Mesendoderm (in vitro differentiated cells): ENCODE measurements around the gene GNS.

Experiments
- DNase-seq: peaks from one replicate; pipeline ENCODE4 v3.0.0; 2013
- H2AK5ac ChIP-seq: 2 replicates; pipeline ENCODE4 v1.6.1; 2013; ENCODE audit warnings: low read length, inconsistent platforms
- H2BK120ac ChIP-seq: 2 replicates; pipeline ENCODE4 v1.6.1; 2013; ENCODE audit warnings: low read depth, mild to moderate bottlenecking, low read length, moderate library complexity, mixed read lengths
- H2BK15ac ChIP-seq: replicated peaks from 2 replicates; pipeline ENCODE4 v1.6.1; 2013; ENCODE audit warnings: low read depth, mild to moderate bottlenecking, moderate library complexity
- H2BK5ac ChIP-seq: 2 replicates; pipeline ENCODE4 v1.6.1; 2013; ENCODE audit warnings: low read length, inconsistent platforms
- H3K18ac ChIP-seq: 2 replicates; pipeline ENCODE4 v1.6.1; 2013; ENCODE audit warnings: mild to moderate bottlenecking, low read length, mixed read lengths
- H3K23ac ChIP-seq: one replicate; pipeline ENCODE4 v1.6.1; 2013; ENCODE audit warnings: low read length
- H3K27ac ChIP-seq: 2 replicates; pipeline ENCODE4 v1.5.1; 2013; ENCODE audit warnings: low read depth, mild to moderate bottlenecking, inconsistent platforms, low read length, moderate library complexity
- H3K27me3 ChIP-seq: 2 replicates; pipeline ENCODE4 v1.6.1; 2013; ENCODE audit warnings: low read length, control low read depth, mild to moderate bottlenecking, inconsistent platforms; ENCODE audit not compliant: insufficient read depth, poor library complexity
- H3K36me3 ChIP-seq: 2 replicates; pipeline ENCODE4 v1.6.1; 2013; ENCODE audit warnings: low read length, inconsistent platforms; ENCODE audit not compliant: control insufficient read depth, insufficient read depth
- H3K4ac ChIP-seq: one replicate; pipeline ENCODE4 v1.6.1; 2013; ENCODE audit warnings: low read depth, mild to moderate bottlenecking, low read length, moderate library complexity
- H3K4me1 ChIP-seq: 2 replicates; pipeline ENCODE4 v1.6.1; 2013; ENCODE audit warnings: low read depth, low read length, inconsistent platforms; ENCODE audit not compliant: control insufficient read depth
- H3K4me2 ChIP-seq: 2 replicates; pipeline ENCODE4 v1.6.1; 2013; ENCODE audit warnings: low read length
- H3K4me3 ChIP-seq: 2 replicates; pipeline ENCODE4 v1.5.1; 2013; ENCODE audit warnings: mild to moderate bottlenecking, low read length
- H3K56ac ChIP-seq: one replicate; pipeline ENCODE4 v1.6.1; 2013; ENCODE audit warnings: low read length
- H3K79me1 ChIP-seq: 2 replicates; pipeline ENCODE4 v1.6.1; 2013; ENCODE audit warnings: low read length, inconsistent platforms
- H3K79me2 ChIP-seq: 2 replicates; pipeline ENCODE4 v1.6.1; 2013; ENCODE audit warnings: mild to moderate bottlenecking, low read length; ENCODE audit not compliant: control insufficient read depth, insufficient read depth
- H3K9ac ChIP-seq: 2 replicates; pipeline ENCODE4 v1.6.1; 2013; ENCODE audit warnings: low read length, inconsistent platforms
- H4K5ac ChIP-seq: one replicate; pipeline ENCODE4 v1.6.1; 2013; ENCODE audit warnings: low read length
- H4K8ac ChIP-seq: one replicate; pipeline ENCODE4 v1.6.1; 2013; ENCODE audit warnings: low read depth, mild to moderate bottlenecking, control low read depth, low read length, moderate library complexity
- WGBS: extraction: QIAGEN DNeasy Blood & Tissue Kit; methylation state at CpG from one replicate; pipeline ENCODE4 v1.1.7; 2013; ENCODE audit warnings: low lambda C conversion rate, missing lambda C conversion rate; ENCODE audit not compliant: insufficient coverage; ENCODE audit errors: extremely low coverage; 5-methylcytosine and 5-hydroxymethylcytosine counted together

Gene GNS

DNA sequence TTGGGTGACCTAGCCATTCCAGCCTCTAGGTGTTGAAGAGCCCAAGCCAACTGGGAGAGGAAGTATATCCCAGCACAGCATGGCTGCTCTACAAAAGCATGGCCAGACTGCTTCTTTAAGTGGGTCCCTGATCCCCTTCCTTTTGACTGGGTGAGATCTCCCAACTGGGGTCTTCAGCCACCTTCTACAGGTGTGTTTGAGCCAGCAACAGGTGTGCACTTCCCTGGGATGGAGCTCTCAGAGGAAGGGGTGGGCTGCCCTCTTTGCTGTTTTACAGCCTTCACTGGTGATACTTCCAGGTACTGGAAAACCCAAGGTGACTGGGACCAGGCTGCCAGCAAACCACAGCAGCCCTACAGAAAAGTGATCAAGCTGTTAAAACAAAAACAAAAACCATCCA, 14.2 kb upstream of the GNS start:
- Histone ChIP-seq H2BK15ac (no peak overlapping the region), H3K4me1 (no peaks in the 10 kb centered on the region), H3K4me2 (no peak overlapping the region), H3K79me1 (no peaks in the 10 kb centered on the region), H4K5ac (no peak overlapping the region), H3K36me3 (no peaks in the 10 kb centered on the region), H3K27me3 (no peaks in the 10 kb centered on the region), H3K23ac (no peak overlapping the region), H3K79me2 (no peaks in the 10 kb centered on the region), H2BK5ac (no peak overlapping the region), H2BK120ac (no peak overlapping the region), H3K4me3 (no peak overlapping the region), H3K56ac (no peak overlapping the region), H3K27ac (no peak overlapping the region), H2AK5ac (no peak overlapping the region), H4K8ac (no peak overlapping the region), H3K9ac (no peak overlapping the region), H3K18ac (no peak overlapping the region), H3K4ac (no peak overlapping the region)
- DNase-seq, result no peak

- H3K4me3 ChIP-seq, result no peak overlapping the region
- H3K23ac ChIP-seq, result no peak overlapping the region
- H3K18ac ChIP-seq, result no peak overlapping the region
- H2BK15ac ChIP-seq, result no peak overlapping the region
- H3K27me3 ChIP-seq, result no peaks in the 10 kb centered on the region
- no peak overlapping the region for H3K4me2 ChIP-seq
- WGBS, result no CpG with 5 or more reads among the region's 3 CpGs
- no peaks in the 10 kb centered on the region for H3K36me3 ChIP-seq
- no peaks in the 10 kb centered on the region for H3K79me2 ChIP-seq
- H3K56ac ChIP-seq, result no peak overlapping the region
- H4K8ac ChIP-seq, result no peak overlapping the region
- H3K4me1 ChIP-seq, result no peaks in the 10 kb centered on the region
- no peak overlapping the region for H2AK5ac ChIP-seq
- no peak overlapping the region for H2BK120ac ChIP-seq
- H3K27ac ChIP-seq, result no peak overlapping the region
- H3K9ac ChIP-seq, result no peak overlapping the region
- DNase-seq, result no peak
- H4K5ac ChIP-seq, result no peak overlapping the region
- H3K79me1 ChIP-seq, result no peaks in the 10 kb centered on the region
- no peak overlapping the region for H2BK5ac ChIP-seq
- H3K4ac ChIP-seq, result no peak overlapping the region
Observed at GRCh38 chr12:64767495-64767894, 8.3 kb upstream of the GNS start.

DNA sequence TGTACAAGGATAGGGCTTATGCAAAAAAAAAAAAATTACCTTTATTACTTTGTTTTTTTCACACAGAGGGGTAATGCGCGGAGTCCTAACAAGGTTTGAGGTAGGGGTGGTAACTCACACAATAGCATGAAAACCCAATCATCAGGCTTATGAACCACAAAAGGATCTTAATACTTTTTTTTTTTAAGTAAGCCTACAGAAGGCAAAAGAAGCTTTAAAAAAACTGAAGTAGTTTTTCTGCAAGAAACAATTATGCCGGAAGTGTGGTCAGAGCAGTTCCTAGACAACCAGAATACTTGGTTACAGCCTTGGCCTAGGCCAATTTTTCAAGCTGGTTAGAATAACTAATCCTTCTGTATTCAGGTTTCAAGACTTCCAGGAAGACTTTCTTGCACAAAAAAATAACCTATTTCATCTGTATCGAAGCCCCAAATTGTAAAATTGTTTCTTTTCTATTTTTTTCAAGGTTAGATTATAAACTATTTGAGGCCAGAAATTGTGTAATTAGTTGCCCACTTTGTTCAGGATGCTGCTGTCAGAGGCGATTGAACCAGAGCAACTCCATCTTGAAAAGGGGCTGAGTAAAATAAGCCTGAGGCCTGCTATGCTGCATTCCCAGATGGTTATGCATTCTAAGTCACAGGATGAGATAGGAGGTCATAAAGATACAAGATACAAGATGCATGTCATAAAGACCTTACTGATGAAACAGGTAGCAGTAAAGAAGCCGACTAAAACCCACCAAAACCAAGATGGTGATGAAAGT, 1.8 kb upstream of the GNS start:
- H3K79me1 ChIP-seq, result peaks cover 8% of the 10 kb centered on the region
- H3K27ac ChIP-seq, result no peak overlapping the region
- no peak overlapping the region for H2BK15ac ChIP-seq
- no peak overlapping the region for H3K23ac ChIP-seq
- H2BK120ac ChIP-seq, result no peak overlapping the region
- no peak overlapping the region for H4K8ac ChIP-seq
- DNase-seq, result no peak
- H3K4ac ChIP-seq, result no peak overlapping the region
- no peak overlapping the region for H3K9ac ChIP-seq
- H3K36me3 ChIP-seq, result no peaks in the 10 kb centered on the region
- no peak overlapping the region for H4K5ac ChIP-seq
- H3K79me2 ChIP-seq, result peaks cover 4% of the 10 kb centered on the region
- H3K27me3 ChIP-seq, result no peaks in the 10 kb centered on the region
- H3K4me2 ChIP-seq, result no peak overlapping the region
- no peak overlapping the region for H2BK5ac ChIP-seq
- H2AK5ac ChIP-seq, result no peak overlapping the region
- no peak overlapping the region for H3K18ac ChIP-seq
- H3K56ac ChIP-seq, result no peak overlapping the region
- no peak overlapping the region for H3K4me3 ChIP-seq
- WGBS, result no CpG with 5 or more reads among the region's 6 CpGs
- H3K4me1 ChIP-seq, result no peaks in the 10 kb centered on the region

- Histone ChIP-seq H3K9ac (no peak overlapping the region), H4K5ac (no peak overlapping the region), H3K79me1 (peaks cover 8% of the 10 kb centered on the region), H3K23ac (no peak overlapping the region), H3K56ac (no peak overlapping the region), H2BK5ac (no peak overlapping the region), H2BK15ac (no peak overlapping the region), H2AK5ac (no peak overlapping the region), H3K4me2 (no peak overlapping the region), H3K27me3 (no peaks in the 10 kb centered on the region), H2BK120ac (no peak overlapping the region), H3K4me1 (no peaks in the 10 kb centered on the region), H3K79me2 (peaks cover 4% of the 10 kb centered on the region), H3K36me3 (peaks cover 3% of the 10 kb centered on the region), H3K27ac (no peak overlapping the region), H3K4me3 (no peak overlapping the region), H4K8ac (no peak overlapping the region), H3K18ac (no peak overlapping the region), H3K4ac (no peak overlapping the region)
- no CpG with 5 or more reads among the region's 3 CpGs for WGBS
- DNase-seq, result no peak
Observed at GRCh38 chr12:64757771-64758170, 1.4 kb downstream of the GNS start.

DNA sequence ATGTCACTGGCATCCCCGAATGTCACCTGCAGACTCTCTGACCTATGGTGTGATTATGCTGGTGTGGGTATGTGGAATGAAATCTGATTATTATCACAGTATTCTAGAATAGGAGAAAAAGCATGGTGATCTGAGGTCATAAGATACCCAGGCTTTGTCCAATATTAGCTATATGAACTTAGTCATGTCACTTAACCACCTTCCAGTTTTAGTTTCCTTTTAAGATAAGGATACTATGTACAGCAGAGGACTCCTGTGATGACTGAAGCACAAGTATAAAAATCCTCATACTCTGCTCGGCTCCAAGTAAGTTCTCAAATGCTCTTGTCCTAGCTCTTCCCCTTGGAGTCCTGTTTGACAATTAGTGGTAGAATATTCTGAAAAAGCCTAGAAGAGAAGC, 2.8 kb downstream of the GNS start:
- Histone ChIP-seq H3K27ac (no peak overlapping the region), H3K9ac (no peak overlapping the region), H3K4ac (no peak overlapping the region), H4K8ac (no peak overlapping the region), H3K23ac (no peak overlapping the region), H2BK15ac (no peak overlapping the region), H3K56ac (no peak overlapping the region), H2BK5ac (no peak overlapping the region), H4K5ac (no peak overlapping the region), H3K4me3 (no peak overlapping the region), H3K79me2 (peaks cover 4% of the 10 kb centered on the region), H3K27me3 (no peaks in the 10 kb centered on the region), H2AK5ac (no peak overlapping the region), H3K79me1 (peaks cover 8% of the 10 kb centered on the region), H3K18ac (no peak overlapping the region), H3K4me2 (no peak overlapping the region), H3K4me1 (no peaks in the 10 kb centered on the region), H3K36me3 (peaks cover 3% of the 10 kb centered on the region), H2BK120ac (no peak overlapping the region)
- no CpG with 5 or more reads among the region's 2 CpGs for WGBS
- no peak for DNase-seq

GRCh38 chr12:64753427-64753826, 5.8 kb downstream of the GNS start:
- H3K79me2 ChIP-seq, result no peaks in the 10 kb centered on the region
- no peak overlapping the region for H2BK15ac ChIP-seq
- H3K18ac ChIP-seq, result no peak overlapping the region
- H3K9ac ChIP-seq, result no peak overlapping the region
- no peaks in the 10 kb centered on the region for H3K4me1 ChIP-seq
- no peak overlapping the region for H3K27ac ChIP-seq
- H3K23ac ChIP-seq, result no peak overlapping the region
- no peak overlapping the region for H4K8ac ChIP-seq
- H3K27me3 ChIP-seq, result no peaks in the 10 kb centered on the region
- H2BK120ac ChIP-seq, result no peak overlapping the region
- H2AK5ac ChIP-seq, result no peak overlapping the region
- no peak overlapping the region for H3K4me2 ChIP-seq
- no peak for DNase-seq
- no peak overlapping the region for H4K5ac ChIP-seq
- H3K4me3 ChIP-seq, result no peak overlapping the region
- no peak overlapping the region for H3K4ac ChIP-seq
- WGBS, result no CpG with 5 or more reads among the region's 3 CpGs
- H2BK5ac ChIP-seq, result no peak overlapping the region
- peaks cover 4% of the 10 kb centered on the region for H3K79me1 ChIP-seq
- H3K36me3 ChIP-seq, result peaks cover 3% of the 10 kb centered on the region
- no peak overlapping the region for H3K56ac ChIP-seq
